ENCODE results near the gene RDH16.
"Not testable (repeated sequence)": the region's sequence is repeated elsewhere in the genome, so short reads cannot be mapped to it uniquely, and the experiment has no call there.

Gene RDH16

DNA sequence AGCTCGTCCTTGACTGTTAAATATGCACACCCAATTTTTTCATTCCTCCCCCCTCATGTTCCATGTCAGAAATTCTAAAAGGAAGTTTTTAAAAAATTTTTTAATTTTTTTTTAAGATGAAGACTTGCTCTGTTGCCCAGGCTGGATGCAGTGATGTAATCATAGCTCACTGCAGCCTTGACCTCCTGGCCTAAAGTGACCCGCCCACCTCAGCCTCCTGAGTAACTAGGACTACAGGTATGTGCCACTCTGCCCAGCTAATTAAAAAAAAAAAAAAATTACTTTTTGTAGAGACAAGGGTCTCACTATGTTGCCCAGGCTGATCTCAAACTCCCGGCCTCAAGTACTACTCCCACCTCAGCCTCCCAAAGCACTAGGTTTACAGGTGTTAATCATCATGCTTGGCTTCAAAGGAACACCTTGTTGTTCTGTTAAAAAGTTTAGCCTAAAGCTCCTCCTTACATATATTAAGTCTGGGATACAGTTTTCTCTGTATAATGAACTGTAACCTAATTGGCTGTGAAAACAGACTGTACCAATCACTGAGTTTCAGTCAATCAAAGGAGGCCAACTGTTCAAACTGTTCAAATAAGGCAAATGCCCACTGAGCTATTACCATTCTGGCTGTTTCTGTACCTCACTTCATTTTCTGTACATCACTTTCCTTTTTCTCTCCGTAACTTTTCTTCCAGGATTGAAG lies 41.0 kb downstream of the RDH16 start:
- no peak for DNase-seq

DNA sequence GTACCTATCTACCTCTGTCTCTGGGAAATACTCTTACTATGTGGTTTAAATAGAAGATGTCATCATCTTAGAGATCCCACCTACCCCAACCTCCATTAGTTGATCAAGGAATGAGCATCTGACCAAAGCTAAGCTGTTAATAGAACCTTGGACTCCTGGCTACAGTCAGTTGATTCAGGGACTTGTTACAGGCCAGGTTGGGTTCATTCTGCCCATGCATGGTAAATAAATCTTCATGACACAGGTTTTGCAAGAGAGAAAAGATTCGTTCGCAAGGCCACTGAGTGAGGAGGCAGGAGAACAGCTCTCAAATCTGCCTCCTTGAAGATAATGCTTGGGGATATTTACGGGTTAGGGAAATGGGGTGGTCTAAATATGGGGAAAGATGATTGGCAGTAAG lies 42.7 kb downstream of the RDH16 start:
- DNase-seq: no peak

DNA sequence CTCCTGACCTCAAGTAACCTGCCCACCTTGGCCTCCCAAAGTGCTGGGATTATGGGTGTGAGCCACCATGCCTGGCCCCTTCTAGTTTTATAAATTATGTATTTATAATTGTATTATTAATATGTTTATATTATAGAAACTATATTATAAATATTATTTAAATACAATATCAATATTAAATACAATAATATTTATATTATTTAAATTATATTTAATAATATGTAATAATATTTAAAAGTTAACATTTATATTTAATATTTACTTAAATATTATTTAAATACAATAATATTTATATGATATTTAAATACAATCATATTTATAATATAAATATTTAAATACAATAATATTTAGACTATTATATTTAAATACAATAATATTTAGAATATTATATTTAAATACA lies 43.2 kb downstream of the RDH16 start:
- no peak for DNase-seq

DNA sequence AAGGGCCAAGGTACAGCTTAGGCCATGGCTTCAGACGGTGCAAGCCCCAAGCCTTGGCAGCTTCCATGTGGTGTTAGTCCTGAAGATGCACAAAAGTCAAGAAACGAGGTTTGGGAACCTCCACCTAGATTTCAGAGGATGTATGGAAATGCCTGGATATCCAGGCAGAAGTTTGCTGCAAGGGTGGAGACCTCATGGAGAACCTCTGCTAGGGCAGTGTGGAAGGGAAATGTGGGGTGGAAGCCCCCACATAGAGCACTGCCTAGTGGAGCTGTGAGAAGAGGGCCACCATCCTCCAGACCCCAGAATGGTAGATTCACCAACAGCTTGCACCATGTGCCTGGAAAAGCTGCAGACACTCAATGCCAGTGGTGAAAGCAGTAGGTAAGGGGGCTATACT lies 48.0 kb downstream of the RDH16 start:
- not testable (repeated sequence) for DNase-seq

DNA sequence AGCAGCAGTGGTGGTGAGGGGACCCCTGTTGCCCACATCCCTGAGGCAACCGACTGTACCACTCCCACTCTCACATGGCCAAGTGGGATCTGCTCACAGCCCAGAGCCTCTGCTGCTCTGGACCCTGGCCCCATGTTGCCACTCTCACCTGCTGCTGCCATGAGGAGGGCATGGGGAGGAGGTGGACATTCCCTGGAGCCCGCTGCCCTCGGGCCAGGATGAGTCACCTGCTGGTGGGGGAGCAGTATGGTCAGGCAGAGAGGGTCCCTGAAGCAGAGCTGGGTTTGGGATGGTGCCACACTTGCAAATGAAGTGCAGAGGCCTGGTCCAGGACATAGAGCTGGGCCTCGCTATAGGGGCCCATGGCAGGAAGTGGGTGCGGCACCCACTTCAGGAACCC lies 49.3 kb downstream of the RDH16 start:
- DNase-seq: no peak

DNA sequence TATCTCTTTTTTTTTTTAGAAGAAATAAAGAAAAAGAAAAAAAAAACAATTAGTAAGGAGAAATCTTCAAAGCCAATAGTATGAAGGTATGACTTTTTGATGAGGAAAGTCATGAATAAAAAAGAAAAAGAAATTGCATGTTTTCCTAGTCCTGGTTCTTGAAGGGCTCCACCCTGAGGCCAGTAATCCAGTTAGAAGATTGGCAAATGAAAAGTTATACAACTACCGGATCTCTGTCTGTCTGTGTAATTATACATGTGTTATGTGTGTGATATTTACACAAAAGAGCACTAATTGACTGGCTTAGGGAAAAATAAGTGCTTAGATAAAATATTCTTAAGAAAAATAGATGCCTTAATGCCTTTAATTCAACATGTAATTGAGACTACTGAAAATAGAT lies 51.6 kb downstream of the RDH16 start:
- no peak for DNase-seq

DNA sequence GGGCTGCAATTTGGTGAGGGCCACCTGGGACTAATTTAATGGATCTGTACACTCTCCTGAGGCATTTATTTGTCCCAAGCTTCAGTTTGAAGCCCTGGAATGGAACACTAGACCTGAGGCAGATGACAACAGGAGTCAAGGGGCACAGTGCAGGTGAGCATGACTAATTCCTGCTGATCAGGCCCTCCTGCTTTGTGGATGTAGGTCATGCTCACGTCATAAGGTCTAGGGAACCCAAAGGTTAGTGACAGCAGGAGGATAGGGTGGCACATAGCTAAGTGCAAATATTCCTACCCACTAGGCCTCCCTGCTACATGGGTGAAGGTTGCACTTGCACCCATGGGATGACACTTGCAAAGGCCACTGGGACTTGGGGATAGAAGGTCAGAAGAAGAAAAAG lies 54.0 kb downstream of the RDH16 start:
- no peak for DNase-seq

Measured in hematopoietic multipotent progenitor cell treated with erythropoietin and hydrocortisone succinate and interleukin-3 and kit ligand, for 8 days (in vitro differentiated cells).